ENCODE measurements around the gene NEDD4L. TPM values are rescaled to one million over a fixed set of nuclear protein-coding genes. Genes with fewer than 3 reads are reported as not detected.

Gene NEDD4L
- total and polyA plus RNA-seq, 10 of the 15 experiments (the other 5 are each of a cell fraction or from before 2014, with no cell fraction given), result 7.4 to 24.0 (median 17.7) TPM

DNA sequence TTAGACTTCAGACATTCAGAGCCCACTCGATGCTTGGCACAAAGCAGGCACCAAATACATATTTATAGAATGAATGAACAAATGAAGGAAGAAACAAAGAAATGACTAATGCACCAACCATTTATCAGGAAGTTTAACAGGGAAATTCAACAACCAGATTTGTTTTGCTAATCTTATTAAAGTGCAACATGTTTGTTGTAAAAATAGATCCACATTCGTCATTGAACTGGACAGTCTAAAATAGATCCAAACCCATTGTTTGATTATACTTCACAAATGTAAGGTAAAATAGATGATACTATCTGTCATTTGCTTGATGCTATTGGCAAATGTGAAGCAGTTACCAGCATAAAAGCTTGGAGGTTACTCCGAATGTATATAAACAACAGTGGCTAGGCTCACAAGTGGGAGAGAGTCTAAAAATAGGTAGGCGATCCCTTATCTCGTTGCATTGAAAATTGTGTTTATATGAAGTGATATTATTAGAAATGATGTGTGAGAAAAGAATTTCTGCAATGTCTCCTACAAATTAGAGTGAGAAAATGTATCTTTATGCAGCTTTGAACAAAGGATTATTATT is 246.2 kb downstream of the NEDD4L start (continued):
- TF ChIP-seq MTA2 (IDR thresholded peaks at IDR 0.05; ENCODE audit: low read depth), result no peak
- TF ChIP-seq ETV6 (conservative IDR thresholded peaks at IDR 0.05 in 1 of 2, IDR thresholded peaks at IDR 0.05 in 1 of 2; ENCODE audit: borderline replicate concordance in 1 of 2, low read depth in 1 of 2), result no peak
- TF ChIP-seq, protein P1, sequence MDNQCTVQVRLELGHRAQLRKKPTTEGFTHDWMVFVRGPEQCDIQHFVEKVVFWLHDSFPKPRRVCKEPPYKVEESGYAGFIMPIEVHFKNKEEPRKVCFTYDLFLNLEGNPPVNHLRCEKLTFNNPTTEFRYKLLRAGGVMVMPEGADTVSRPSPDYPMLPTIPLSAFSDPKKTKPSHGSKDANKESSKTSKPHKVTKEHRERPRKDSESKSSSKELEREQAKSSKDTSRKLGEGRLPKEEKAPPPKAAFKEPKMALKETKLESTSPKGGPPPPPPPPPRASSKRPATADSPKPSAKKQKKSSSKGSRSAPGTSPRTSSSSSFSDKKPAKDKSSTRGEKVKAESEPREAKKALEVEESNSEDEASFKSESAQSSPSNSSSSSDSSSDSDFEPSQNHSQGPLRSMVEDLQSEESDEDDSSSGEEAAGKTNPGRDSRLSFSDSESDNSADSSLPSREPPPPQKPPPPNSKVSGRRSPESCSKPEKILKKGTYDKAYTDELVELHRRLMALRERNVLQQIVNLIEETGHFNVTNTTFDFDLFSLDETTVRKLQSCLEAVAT (IDR thresholded peaks at IDR 0.05), result no peak
- no peak for TF ChIP-seq REST (IDR thresholded peaks at IDR 0.05; ENCODE audit: low read depth, low read length)
- no peak for TF ChIP-seq RAD21 (IDR thresholded peaks at IDR 0.05; ENCODE audit: insufficient read depth, low read depth, low read length)
- TF ChIP-seq MTA3 (IDR thresholded peaks at IDR 0.05; ENCODE audit: borderline replicate concordance, low read length), result no peak
